LNCAP (cell line): Measurements from ENCODE around the gene DGKB.

Experiments used
- TF ChIP-seq, protein P1 (sequence below): fragments of 450-650 bp; IDR thresholded peaks from 2 replicates; pipeline ENCODE4 v1.5.1; 2017; ENCODE audit warnings: mild to moderate bottlenecking

The DGKB gene

DNA sequence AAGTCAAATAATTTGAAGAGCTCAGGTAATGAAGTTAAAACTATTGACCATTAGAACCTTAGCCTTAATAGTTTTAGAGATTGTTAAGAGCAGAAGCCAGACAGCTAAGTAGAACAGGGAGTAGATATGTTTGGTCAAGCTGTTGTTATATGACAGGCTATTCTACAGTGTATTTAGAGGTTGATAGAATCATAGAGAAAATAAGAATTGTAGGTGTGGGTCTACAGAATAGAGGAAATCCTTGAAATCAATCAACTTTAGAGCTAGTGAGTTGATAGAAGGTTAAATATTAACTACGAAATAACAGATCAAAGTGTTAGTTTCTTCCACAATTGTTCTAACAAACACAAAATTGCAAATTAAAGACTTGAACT is 80.1 kb downstream of the DGKB start:
- TF ChIP-seq, protein P1, sequence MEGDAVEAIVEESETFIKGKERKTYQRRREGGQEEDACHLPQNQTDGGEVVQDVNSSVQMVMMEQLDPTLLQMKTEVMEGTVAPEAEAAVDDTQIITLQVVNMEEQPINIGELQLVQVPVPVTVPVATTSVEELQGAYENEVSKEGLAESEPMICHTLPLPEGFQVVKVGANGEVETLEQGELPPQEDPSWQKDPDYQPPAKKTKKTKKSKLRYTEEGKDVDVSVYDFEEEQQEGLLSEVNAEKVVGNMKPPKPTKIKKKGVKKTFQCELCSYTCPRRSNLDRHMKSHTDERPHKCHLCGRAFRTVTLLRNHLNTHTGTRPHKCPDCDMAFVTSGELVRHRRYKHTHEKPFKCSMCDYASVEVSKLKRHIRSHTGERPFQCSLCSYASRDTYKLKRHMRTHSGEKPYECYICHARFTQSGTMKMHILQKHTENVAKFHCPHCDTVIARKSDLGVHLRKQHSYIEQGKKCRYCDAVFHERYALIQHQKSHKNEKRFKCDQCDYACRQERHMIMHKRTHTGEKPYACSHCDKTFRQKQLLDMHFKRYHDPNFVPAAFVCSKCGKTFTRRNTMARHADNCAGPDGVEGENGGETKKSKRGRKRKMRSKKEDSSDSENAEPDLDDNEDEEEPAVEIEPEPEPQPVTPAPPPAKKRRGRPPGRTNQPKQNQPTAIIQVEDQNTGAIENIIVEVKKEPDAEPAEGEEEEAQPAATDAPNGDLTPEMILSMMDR = no peak

DNA sequence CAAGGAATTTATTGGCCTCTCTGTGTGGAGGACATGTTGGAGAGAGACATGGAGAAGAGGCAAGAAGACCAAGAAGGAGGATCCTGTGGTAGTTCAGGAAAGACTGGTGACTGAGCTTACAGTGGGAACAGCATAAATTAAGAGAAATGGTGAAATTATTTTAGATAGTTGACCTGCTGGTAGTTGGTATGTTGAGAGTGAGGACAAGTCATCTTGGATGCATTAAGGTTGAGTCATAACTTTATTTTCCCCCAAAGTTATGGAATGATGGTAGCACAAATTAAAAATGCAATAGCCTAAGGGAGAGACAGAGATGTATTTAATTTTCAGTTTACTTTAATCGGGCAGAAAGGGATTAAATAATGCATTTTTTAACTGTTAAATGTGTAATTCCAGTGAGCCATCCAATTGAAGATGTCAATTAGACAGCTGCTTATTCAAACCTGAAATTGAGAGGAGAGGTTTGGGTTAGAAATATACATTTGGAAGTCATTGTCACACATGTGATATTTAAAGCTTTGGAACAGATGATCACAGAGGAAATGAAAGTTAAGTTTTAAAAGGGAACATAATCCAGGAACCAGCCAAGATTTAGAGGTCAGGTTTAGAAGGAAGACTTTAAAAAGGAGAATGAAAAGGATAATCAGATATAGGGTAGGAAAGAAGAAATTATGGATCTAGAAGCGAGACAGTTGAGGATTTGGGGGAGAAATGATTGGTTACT is 80.6 kb downstream of the DGKB start:
- TF ChIP-seq, protein P1 = no peak

DNA sequence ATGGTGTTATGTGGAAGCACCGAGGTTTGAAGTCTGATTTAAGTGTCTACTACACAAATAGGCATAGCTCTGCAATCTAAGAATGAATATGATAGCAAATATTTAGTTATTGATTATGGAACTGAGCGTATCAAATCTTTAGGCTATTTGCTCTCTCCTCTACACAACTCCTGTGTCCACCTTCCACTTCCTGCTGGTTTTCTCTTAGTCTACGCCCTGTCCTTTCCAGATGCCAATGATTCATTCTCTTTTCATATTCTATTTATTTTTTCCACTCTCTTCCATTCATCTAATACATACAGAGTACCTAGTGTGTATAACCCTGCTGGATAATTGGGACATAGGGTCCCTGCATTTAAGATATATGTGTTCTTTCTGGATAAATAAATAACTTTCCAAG is 83.7 kb downstream of the DGKB start:
- TF ChIP-seq, protein P1 = no peak

DNA sequence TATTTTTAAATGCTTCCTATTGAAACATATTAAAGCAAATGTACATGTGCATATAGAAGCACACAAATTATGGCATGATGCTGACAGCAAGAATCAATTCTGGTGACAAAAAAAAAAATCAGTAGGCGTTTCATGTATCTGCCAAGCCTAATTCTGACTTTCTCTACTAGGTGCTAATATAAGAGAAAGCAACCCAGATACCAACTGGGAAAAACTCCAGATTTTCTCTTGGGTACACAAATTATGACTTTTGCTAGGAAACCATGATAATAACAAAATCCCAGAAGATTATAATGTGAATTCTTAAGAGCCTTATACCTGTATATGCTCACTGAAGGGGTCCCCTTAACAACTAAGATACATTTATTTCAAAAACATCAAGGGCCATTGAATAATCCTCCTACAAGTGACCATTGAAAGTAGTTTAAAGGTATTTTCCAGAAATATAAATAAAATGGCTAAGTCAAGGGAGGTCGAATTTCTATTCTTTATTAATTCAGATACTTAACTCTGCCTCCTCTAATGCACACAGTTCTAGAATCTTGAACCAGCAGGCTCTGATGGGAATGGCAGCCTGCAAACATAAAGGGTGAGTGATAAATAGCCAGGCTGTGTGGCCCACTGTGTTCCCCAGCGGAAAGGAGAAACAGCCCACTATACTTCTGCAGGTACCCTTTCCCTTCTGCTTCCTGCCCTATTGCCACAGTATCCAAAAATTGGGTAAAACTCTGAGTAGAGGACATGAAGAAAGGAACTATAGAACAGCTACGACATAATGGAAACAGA is 84.5 kb downstream of the DGKB start:
- TF ChIP-seq, protein P1 = no peak

DNA sequence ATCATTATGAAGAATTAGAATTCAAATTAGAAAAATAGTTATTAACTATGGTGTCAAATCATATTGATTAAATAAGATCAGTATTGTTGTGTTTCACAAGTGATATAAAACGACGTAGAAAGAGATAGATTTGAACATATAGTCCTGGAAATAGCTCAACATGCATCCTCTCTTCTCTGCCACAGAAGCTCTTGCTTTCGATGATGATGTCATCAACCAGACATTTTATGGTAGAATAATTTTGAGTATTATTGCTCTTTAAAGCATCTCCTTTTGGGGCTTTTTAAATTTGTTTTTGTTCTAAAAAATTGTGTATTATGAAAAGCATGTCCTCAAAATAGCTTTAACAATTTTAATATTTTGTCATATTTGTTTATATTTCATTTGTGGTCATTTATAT is 95.0 kb downstream of the DGKB start:
- TF ChIP-seq, protein P1 = no peak

DNA sequence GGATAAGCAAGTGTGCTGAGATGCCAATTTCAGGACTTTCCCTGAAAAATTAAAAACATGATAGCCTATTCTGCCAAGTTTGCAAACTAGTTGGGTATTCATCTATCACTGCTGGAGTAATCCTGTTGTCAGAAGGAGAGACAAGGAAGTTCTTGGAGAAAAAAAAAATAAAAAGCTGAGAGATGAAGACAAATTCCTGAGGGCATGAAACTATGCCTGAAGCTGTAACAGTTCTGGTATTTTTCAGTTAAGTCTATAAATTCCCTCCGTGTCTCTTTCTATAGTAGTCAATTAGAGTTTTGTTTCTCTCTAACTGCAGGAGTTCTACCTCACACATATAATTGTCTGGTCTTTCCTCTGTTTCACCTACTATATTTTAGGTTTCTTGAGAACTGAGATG is 95.7 kb downstream of the DGKB start:
- TF ChIP-seq, protein P1 = no peak

DNA sequence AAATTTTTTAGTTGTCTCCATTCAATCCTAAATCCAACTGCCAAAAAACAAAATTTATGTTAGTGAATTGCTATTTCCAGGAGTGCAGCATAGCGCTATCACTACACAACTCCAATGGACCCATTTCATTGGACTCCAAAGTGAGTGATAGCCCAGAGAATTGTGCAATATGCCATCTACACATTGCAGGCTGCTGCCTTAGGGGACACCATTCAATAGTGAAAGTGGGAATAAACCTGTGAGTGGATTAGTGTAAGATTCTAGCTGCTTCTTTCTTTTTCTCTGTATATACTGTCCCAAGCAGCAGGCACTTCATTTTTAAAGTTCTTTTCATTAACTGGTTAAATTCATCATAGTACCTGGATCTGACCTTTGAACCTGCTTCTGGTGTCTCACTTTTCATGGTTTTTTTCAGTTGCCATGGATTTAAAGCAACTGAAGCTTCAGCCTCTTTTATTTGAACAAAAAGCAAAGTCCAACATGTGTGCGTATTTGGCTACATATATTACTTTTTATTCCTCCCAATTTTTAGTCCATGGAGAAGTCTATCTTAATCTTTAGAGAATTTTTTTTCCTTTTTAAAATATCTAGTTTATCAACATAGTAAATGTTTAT is 97.3 kb downstream of the DGKB start:
- TF ChIP-seq, protein P1 = no peak
